CD8-positive, alpha-beta memory T cell (primary cell): Measurements from ENCODE around the gene C1QL2. TPM values are rescaled to one million over a fixed set of nuclear protein-coding genes. Genes with fewer than 3 reads are reported as not detected.

ENCODE experiments used
- CTCF ChIA-PET: fragments of 350-600 bp; sonication (Branson Sonifier 250); formaldehyde crosslinking; loops from one replicate; lab custom pipeline; 2021; ENCODE audit warnings: antibody characterized with exemption; lab: Charles Lee
- POLR2A ChIA-PET: fragments of 350-600 bp; sonication (Branson Sonifier 250); formaldehyde crosslinking; loops from one replicate; lab custom pipeline; 2021; ENCODE audit warnings: antibody characterized with exemption; lab: Charles Lee
- DNase-seq, 5 donors: peaks; one replicate each; pipeline versions ENCODE4 v3.0.0 to v3.0.0-alpha.2; 2020 to 2022; ENCODE audit warnings: mixed read lengths in 1 of 5
- H3K27ac ChIP-seq: one replicate; pipeline ENCODE4 v1.7.0; 2013; ENCODE audit warnings: low read depth, mild to moderate bottlenecking, low read length, moderate library complexity
- H3K27me3 ChIP-seq: 2 replicates; pipeline ENCODE4 v1.7.0; 2013; ENCODE audit warnings: low read length, mild to moderate bottlenecking; ENCODE audit not compliant: insufficient read depth, poor library complexity, severe bottlenecking
- H3K36me3 ChIP-seq: 2 replicates; pipeline ENCODE4 v1.7.0; 2013; ENCODE audit warnings: mild to moderate bottlenecking, low read length, moderate library complexity; ENCODE audit not compliant: insufficient read depth
- H3K4me1 ChIP-seq: 2 replicates; pipeline ENCODE4 v1.7.0; 2013; ENCODE audit warnings: mild to moderate bottlenecking, low read length, moderate library complexity; ENCODE audit not compliant: insufficient read depth
- H3K4me3 ChIP-seq: 2 replicates; pipeline ENCODE4 v1.7.0; 2013; ENCODE audit warnings: mild to moderate bottlenecking, low read length
- H3K9me3 ChIP-seq: 2 replicates; pipeline ENCODE4 v1.7.0; 2013; ENCODE audit warnings: mild to moderate bottlenecking, low read length
- H3K27ac Mint-ChIP-seq, 8 donors: one replicate each; pipeline ENCODE4 v1.8.0; 2020 to 2021; ENCODE audit warnings: mixed read lengths in 8 of 8, mild to moderate bottlenecking in 6 of 8, inconsistent platforms in 3 of 8, moderate library complexity in 3 of 8
- H3K27me3 Mint-ChIP-seq, 2 donors: one replicate each; pipeline ENCODE4 v1.8.0; 2020 to 2021; ENCODE audit warnings: mixed read lengths in 2 of 2, mild to moderate bottlenecking in 1 of 2, moderate library complexity in 1 of 2
- H3K36me3 Mint-ChIP-seq, 3 donors: one replicate each; pipeline ENCODE4 v1.8.0; 2020 to 2021; ENCODE audit warnings: mixed read lengths in 3 of 3, inconsistent platforms in 1 of 3, mild to moderate bottlenecking in 1 of 3
- H3K4me1 Mint-ChIP-seq, 3 donors: one replicate each; pipeline ENCODE4 v1.8.0; 2020 to 2021; ENCODE audit warnings: mixed read lengths in 3 of 3, inconsistent platforms in 1 of 3, mild to moderate bottlenecking in 1 of 3
- H3K4me3 Mint-ChIP-seq, 7 donors: one replicate each; pipeline ENCODE4 v1.8.0; 2020 to 2021; ENCODE audit warnings: mixed read lengths in 7 of 7, mild to moderate bottlenecking in 6 of 7, moderate library complexity in 4 of 7, inconsistent platforms in 2 of 7
- H3K9me3 Mint-ChIP-seq, 5 donors: one replicate each; pipeline ENCODE4 v1.8.0; 2020 to 2022; ENCODE audit warnings: mixed read lengths in 5 of 5, mild to moderate bottlenecking in 3 of 5, moderate library complexity in 2 of 5, inconsistent platforms in 1 of 5
- polyA plus RNA-seq: library from polyadenylated mRNA; unstranded; fragments of 300-500 nt; fragmentation: Illumina TruSeq; gene quantifications from one replicate; pipeline ENCODE4 v1.2.3, GENCODE V29; 2021
- total RNA-seq, 2 experiments: library from RNA; stranded (reverse); gene quantifications; one replicate each; pipeline ENCODE4 v1.2.3, GENCODE V29; 2021

The C1QL2 gene
- total and polyA plus RNA-seq, 3 experiments from 2014 or later: not detected

- H3K9me3 Mint-ChIP-seq: no peaks in the 10 kb centered on the region
- H3K27ac Mint-ChIP-seq: no peak overlapping the region
- Histone ChIP-seq H3K4me3 (no peak overlapping the region), H3K4me1 (no peaks in the 10 kb centered on the region), H3K9me3 (no peaks in the 10 kb centered on the region), H3K36me3 (no peaks in the 10 kb centered on the region), H3K27me3 (no peaks in the 10 kb centered on the region), H3K27ac (no peak overlapping the region)
- POLR2A ChIA-PET: no interaction called here
- H3K36me3 Mint-ChIP-seq: no peaks in the 10 kb centered on the region
- H3K4me1 Mint-ChIP-seq: no peaks in the 10 kb centered on the region
- DNase-seq: no peak
- CTCF ChIA-PET: no interaction called here
- H3K27me3 Mint-ChIP-seq: peaks cover 0 to 12% of the 10 kb centered on the region in 2 donors
- H3K4me3 Mint-ChIP-seq: no peak overlapping the region
Measured at GRCh38 chr2:119123389-119123788, 35.2 kb downstream of the C1QL2 start.

DNA sequence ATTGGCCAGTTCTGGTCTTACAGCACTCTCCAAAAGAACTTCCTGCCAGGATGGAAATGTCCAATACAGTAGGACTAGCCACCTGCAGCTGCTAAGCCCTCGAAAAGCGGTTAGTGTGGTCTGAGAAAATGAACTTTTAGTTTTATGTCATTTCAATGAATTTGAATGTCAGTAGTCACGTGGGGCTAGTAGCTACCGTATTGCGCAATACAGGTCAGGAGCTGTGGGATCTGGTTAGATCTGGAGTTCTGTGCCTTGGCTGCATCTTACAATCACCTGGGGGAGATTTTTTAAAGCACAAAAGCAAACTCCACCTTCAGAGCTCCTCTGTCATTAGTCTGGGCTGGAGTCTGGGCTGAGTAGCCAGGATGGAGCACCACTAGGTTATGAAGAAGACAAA is 35.9 kb downstream of the C1QL2 start:
- Histone ChIP-seq H3K36me3 (no peaks in the 10 kb centered on the region), H3K9me3 (no peaks in the 10 kb centered on the region), H3K27ac (no peak overlapping the region), H3K4me1 (no peaks in the 10 kb centered on the region), H3K27me3 (no peaks in the 10 kb centered on the region), H3K4me3 (no peak overlapping the region)
- ChIA-PET CTCF (no interaction called here), POLR2A (no interaction called here)
- H3K27ac Mint-ChIP-seq: no peak overlapping the region
- H3K27me3 Mint-ChIP-seq: peaks cover 0 to 16% of the 10 kb centered on the region in 2 donors
- no peak overlapping the region for H3K4me3 Mint-ChIP-seq
- no peaks in the 10 kb centered on the region for H3K36me3 Mint-ChIP-seq
- H3K9me3 Mint-ChIP-seq: no peaks in the 10 kb centered on the region
- DNase-seq: no peak
- no peaks in the 10 kb centered on the region for H3K4me1 Mint-ChIP-seq

- DNase-seq: no peak
- H3K36me3 ChIP-seq: no peaks in the 10 kb centered on the region
- Mint-ChIP-seq H3K27ac (no peak overlapping the region), H3K36me3 (no peaks in the 10 kb centered on the region), H3K4me3 (no peak overlapping the region), H3K4me1 (no peaks in the 10 kb centered on the region), H3K9me3 (peaks cover 0 to 2% (median 0%) of the 10 kb centered on the region in 5 donors), H3K27me3 (peaks cover 0 to 12% of the 10 kb centered on the region in 2 donors)
- POLR2A ChIA-PET: no interaction called here
- H3K27me3 ChIP-seq: no peaks in the 10 kb centered on the region
- CTCF ChIA-PET: interaction anchor here (1.3 kb wide), 1 partner anchor 8 kb away, joined by 5 read pairs; no protein-coding TSS in a partner anchor
- H3K4me1 ChIP-seq: no peaks in the 10 kb centered on the region
- H3K9me3 ChIP-seq: no peaks in the 10 kb centered on the region
- H3K4me3 ChIP-seq: no peak overlapping the region
- H3K27ac ChIP-seq: no peak overlapping the region
Measured at GRCh38 chr2:119119999-119120756, 38.4 kb downstream of the C1QL2 start.

GRCh38 chr2:119119076-119119785 is 39.3 kb downstream of the C1QL2 start:
- Mint-ChIP-seq H3K27ac (no peak overlapping the region), H3K4me3 (no peak overlapping the region), H3K36me3 (no peaks in the 10 kb centered on the region), H3K9me3 (peaks cover 0 to 2% (median 0%) of the 10 kb centered on the region in 5 donors), H3K4me1 (no peaks in the 10 kb centered on the region), H3K27me3 (peaks cover 1 to 9% of the 10 kb centered on the region in 2 donors)
- ChIA-PET CTCF (no interaction called here), POLR2A (no interaction called here)
- Histone ChIP-seq H3K36me3 (no peaks in the 10 kb centered on the region), H3K27ac (no peak overlapping the region), H3K4me3 (no peak overlapping the region), H3K9me3 (no peaks in the 10 kb centered on the region), H3K27me3 (no peaks in the 10 kb centered on the region), H3K4me1 (no peaks in the 10 kb centered on the region)
- DNase-seq: no peak

DNA sequence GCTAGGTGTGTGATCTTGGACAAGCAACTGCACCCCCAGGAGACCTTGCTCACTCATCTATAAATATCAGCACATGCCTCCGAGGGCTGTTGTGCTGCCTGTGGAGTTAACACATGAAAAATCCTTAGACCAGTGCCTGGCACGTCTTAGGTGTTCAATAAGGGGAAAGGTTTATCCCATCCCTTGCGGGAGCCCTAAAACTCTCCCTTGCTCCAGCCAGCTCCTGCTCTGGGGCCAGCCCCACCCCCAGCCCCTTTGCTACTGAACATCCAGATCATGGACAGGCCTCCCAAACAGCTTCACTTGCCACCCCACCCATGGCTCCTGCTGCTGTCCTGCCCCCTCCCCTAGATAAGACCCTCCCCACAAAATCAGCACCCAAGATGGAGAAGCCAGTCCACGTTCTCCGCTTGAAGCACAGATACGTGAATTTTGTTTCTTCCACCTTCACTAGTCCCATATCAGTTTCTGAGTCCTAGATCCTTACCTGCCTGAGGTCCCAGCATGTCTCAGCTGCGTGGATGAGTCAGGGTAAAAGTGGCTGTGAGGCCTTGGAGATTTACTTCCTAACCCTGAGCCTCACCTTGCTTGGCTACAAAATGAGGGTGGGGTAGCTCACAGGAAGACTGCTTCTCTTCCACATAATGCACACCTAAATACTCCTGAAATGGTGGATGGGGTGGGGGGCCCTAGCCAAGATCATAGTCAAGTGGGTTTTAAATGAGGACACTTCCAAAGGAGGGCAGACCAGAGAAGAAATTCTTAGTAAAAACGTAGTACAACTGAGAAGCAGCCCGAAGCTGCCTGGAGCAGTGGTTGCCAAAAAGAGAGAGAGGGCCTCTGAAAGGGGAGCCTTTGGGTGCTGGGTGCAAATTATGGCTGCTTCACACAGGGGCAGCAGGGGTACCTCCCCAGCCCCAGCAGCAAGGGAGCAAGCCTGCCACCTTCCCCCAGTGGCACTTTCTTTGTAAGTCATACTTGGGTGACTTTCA is 40.4 kb downstream of the C1QL2 start:
- CTCF ChIA-PET: no interaction called here
- Mint-ChIP-seq H3K4me3 (no peak overlapping the region), H3K9me3 (peaks cover 0 to 2% (median 0%) of the 10 kb centered on the region in 5 donors), H3K36me3 (no peaks in the 10 kb centered on the region), H3K27ac (no peak overlapping the region), H3K4me1 (no peaks in the 10 kb centered on the region), H3K27me3 (peaks cover 6 to 12% of the 10 kb centered on the region in 2 donors)
- Histone ChIP-seq H3K4me3 (no peak overlapping the region), H3K27me3 (no peaks in the 10 kb centered on the region), H3K27ac (no peak overlapping the region), H3K4me1 (no peaks in the 10 kb centered on the region), H3K9me3 (no peaks in the 10 kb centered on the region), H3K36me3 (no peaks in the 10 kb centered on the region)
- no peak for DNase-seq
- POLR2A ChIA-PET: no interaction called here

GRCh38 chr2:119117408-119117807 is 41.1 kb downstream of the C1QL2 start:
- Mint-ChIP-seq H3K36me3 (no peaks in the 10 kb centered on the region), H3K9me3 (peaks cover 0 to 2% (median 0%) of the 10 kb centered on the region in 5 donors), H3K4me1 (no peaks in the 10 kb centered on the region), H3K4me3 (no peak overlapping the region), H3K27me3 (peaks cover 6 to 12% of the 10 kb centered on the region in 2 donors), H3K27ac (no peak overlapping the region)
- DNase-seq: no peak
- H3K9me3 ChIP-seq: no peaks in the 10 kb centered on the region
- POLR2A ChIA-PET: no interaction called here
- H3K36me3 ChIP-seq: no peaks in the 10 kb centered on the region
- H3K27ac ChIP-seq: no peak overlapping the region
- H3K4me1 ChIP-seq: no peaks in the 10 kb centered on the region
- CTCF ChIA-PET: no interaction called here
- no peaks in the 10 kb centered on the region for H3K27me3 ChIP-seq
- H3K4me3 ChIP-seq: no peak overlapping the region

DNA sequence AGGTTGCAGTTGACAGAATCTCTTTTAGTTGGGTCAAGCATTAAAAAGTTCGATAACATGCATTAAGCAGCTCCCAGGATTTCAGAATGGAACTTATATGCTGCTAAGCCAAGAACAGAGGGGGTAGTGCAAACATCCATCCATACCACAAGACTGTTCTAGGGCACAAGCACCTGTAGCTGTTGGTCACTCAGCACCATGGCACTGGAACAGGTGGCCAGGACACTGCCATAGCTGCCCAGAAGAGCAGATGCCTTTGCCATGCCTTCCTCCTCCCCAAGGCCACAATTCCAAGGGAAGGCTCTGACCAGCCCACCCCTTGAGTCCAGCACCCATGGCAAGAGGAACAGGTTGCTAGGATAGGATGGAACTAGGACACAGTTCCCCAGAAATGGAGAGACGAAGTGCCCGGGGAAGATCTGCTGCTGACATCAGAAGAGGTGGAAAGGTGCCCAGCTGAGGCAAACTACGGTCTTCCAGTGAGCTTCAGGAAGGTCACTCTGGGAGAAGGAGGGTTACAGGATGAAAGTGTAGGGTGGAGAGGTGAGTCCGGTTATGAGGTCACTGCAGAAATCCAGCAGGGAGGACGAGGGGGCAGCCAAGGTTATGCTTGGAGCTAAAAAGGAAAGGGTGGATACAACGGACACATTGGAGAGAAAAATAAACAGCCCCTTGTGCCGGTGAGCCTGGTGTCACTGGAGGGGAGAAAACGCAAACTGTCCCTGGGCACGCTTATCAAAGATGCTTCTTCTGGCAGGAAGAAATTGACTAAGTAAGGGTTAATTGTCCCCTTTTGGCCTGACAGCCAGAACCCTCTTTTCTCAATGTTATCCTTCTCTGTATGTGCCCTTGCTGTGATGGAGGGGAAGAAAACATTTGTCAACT is 41.9 kb downstream of the C1QL2 start:
- Histone ChIP-seq H3K27me3 (no peaks in the 10 kb centered on the region), H3K9me3 (no peaks in the 10 kb centered on the region), H3K27ac (no peak overlapping the region), H3K36me3 (no peaks in the 10 kb centered on the region), H3K4me1 (no peaks in the 10 kb centered on the region), H3K4me3 (no peak overlapping the region)
- no peak for DNase-seq
- Mint-ChIP-seq H3K4me3 (no peak overlapping the region), H3K36me3 (no peaks in the 10 kb centered on the region), H3K9me3 (peaks cover 0 to 3% (median 2%) of the 10 kb centered on the region in 5 donors), H3K4me1 (no peaks in the 10 kb centered on the region), H3K27ac (no peak overlapping the region), H3K27me3 (peaks cover 6 to 12% of the 10 kb centered on the region in 2 donors)
- POLR2A ChIA-PET: no interaction called here
- CTCF ChIA-PET: no interaction called here
